Epithelial cell of alveolus of lung (primary cell): ENCODE results near the gene ODR4. TPM values are rescaled to one million over a fixed set of nuclear protein-coding genes. Genes with fewer than 3 reads are reported as not detected.

Experiments
- total RNA-seq: library from RNA; depleted of rRNA; stranded (reverse); fragments of >200 nt; gene quantifications from 2 replicates; pipeline ENCODE4 v1.2.1, GENCODE V29; 2015

ODR4 gene
- total RNA-seq, result 9.8 and 19.7 TPM in 2 replicates

DNA sequence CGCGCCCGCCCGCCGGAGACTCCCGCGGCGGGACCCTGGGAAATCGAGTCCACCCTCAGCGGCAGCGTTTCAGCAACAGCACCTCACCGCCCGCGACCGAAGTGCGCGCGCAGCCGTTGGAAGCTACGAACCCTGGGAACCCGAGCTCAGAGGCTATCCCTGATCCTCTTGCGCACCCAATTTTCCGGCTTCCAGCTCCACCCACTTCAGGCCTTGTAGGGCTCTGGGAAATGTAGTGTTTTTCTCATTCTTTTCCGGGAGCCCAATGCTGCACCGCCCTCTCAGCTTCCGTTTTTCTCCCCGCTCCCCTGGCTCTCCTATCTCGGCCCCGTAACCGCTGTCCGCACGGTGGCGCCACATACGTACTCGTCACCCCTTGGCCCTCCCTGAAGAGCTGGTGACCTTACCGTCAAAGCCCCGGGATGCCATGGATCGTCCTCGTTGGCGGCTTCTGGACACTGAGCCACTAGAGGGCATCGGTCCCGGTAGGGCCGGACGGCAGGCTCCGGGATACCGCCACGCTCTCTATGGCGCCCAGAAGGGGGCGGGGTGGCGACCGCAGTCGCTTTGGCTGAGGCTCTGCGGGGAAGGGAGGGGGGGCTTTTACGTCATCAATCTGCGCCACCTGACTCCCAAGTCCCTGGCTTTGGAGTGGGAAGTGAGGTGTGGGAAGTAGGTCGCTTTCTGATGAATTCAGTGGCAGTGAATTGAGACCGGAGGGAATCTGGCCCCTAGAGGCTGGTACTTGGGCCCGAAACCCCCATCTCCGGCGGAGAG is at the start of gene ODR4, which contains the start of gene TPR:
Gene ODR4 (plus strand): TSS at position 687 of the 777 bp plus-strand sequence. CDS start 3,948 bp downstream, outside the sequence.
Gene TPR (minus strand): TSS at position 102 of the 777 bp plus-strand sequence. CDS start 225 bp downstream, outside the sequence.

DNA sequence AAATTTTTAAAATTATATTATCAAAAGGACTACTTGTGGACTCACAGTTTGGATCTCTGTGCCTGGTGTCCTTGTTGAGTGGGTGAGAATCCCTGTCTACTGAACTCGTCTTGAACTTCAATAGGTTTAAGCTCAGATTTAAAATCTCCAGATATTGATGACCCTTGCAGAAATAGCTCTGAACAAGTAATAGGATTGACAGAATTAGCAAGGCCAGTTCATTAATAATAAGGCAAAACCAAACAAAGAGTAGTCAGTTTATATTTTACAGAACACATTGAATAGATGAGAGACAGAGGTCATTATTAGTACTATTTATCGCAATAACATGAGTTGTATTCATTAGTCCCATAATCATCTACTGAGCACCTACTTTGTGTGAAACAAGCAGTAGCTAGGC is 85.4 kb downstream of the ODR4 start, which contains the start of gene PDC:
Gene PDC (minus strand): TSS at position 101 of the 400 bp plus-strand sequence. CDS start 11,655 bp downstream, outside the sequence.

Other genes starting within 250 kb of the ODR4 start
- gene PRG4, start 79.6 kb upstream of the ODR4 start, total RNA-seq, result under 0.01 and 0.96 TPM in 2 replicates
- 32.3 and 38.5 TPM in 2 replicates for gene TPR, start 585 bp upstream of the ODR4 start, total RNA-seq
- gene PDC, start 85.3 kb downstream of the ODR4 start, total RNA-seq, result not detected in 2 replicates